Lower leg skin (tissue), 3 donors: Measurements from ENCODE around the gene NFYA.

ENCODE experiments used
- POLR2A ChIP-seq, 2 donors: fragments of 450-650 bp; IDR thresholded peaks; one replicate each; pipeline ENCODE4 v1.6.1; 2016 to 2017; ENCODE audit warnings: antibody characterized with exemption in 2 of 2, mild to moderate bottlenecking in 1 of 2, moderate library complexity in 1 of 2
- TF ChIP-seq, protein P1 (sequence below), 3 donors: fragments of 450-650 bp; IDR thresholded peaks; one replicate each; pipeline ENCODE4 v1.5.1; 2016; ENCODE audit warnings: antibody characterized with exemption in 3 of 3, mild to moderate bottlenecking in 3 of 3, moderate library complexity in 2 of 3

DNA sequence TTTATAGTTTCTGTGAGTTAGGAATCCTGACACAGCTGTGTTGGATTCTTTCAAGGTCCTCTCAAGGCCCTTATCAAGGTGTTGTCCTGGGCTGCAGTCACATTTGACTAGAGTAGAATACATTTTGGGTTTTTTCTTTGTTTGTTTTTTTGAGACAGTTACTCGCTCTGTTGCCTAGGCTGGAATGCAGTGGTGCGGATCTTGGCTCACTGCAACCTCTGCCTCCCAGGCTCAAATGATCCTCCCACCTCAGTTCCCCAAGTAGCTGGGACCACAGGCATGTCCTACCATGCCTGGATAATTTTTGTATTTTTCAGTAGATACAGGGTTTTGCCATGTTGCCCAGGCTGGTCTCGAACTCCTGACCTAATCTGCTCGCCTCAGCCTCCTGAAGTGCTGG lies 15.7 kb downstream of the NFYA start:
- TF ChIP-seq, protein P1, sequence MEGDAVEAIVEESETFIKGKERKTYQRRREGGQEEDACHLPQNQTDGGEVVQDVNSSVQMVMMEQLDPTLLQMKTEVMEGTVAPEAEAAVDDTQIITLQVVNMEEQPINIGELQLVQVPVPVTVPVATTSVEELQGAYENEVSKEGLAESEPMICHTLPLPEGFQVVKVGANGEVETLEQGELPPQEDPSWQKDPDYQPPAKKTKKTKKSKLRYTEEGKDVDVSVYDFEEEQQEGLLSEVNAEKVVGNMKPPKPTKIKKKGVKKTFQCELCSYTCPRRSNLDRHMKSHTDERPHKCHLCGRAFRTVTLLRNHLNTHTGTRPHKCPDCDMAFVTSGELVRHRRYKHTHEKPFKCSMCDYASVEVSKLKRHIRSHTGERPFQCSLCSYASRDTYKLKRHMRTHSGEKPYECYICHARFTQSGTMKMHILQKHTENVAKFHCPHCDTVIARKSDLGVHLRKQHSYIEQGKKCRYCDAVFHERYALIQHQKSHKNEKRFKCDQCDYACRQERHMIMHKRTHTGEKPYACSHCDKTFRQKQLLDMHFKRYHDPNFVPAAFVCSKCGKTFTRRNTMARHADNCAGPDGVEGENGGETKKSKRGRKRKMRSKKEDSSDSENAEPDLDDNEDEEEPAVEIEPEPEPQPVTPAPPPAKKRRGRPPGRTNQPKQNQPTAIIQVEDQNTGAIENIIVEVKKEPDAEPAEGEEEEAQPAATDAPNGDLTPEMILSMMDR (IDR thresholded peaks at IDR 0.05), result no peak
- no peak for TF ChIP-seq POLR2A (IDR thresholded peaks at IDR 0.05)
